Ovary (tissue), 9 donors: Measurements from ENCODE around the gene HMGN2. TPM values are rescaled to one million over a fixed set of nuclear protein-coding genes. Genes with fewer than 3 reads are reported as not detected.

Experiments
- DNase-seq, 5 donors: peaks; one replicate each; pipeline ENCODE4 v3.0.0-alpha.2; 2019 to 2020
- H3K27ac ChIP-seq, 2 donors: fragments of 200-600 bp; one replicate each; pipeline versions ENCODE4 v1.5.1 to v1.8.0; 2019 to 2022
- H3K27me3 ChIP-seq: fragments of 200-600 bp; one replicate; pipeline ENCODE4 v1.8.0; 2022
- H3K36me3 ChIP-seq: fragments of 200-600 bp; sonication (generic); one replicate; pipeline ENCODE4 v1.5.1; 2019
- H3K4me1 ChIP-seq: one replicate; pipeline ENCODE4 v1.8.1; 2013; ENCODE audit warnings: mild to moderate bottlenecking, moderate library complexity; ENCODE audit not compliant: insufficient read depth
- H3K4me3 ChIP-seq: fragments of 200-600 bp; sonication (generic); one replicate; pipeline ENCODE4 v1.5.1; 2017
- H3K9me3 ChIP-seq, 2 donors: fragments of 200-600 bp in 1 of 2; sonication (generic) in 1 of 2; one replicate each; pipeline versions ENCODE4 v1.5.1 to v1.8.1; 2013 to 2019; ENCODE audit warnings: mild to moderate bottlenecking in 1 of 2, moderate library complexity in 1 of 2
- EP300 ChIP-seq: sonication (generic); formaldehyde crosslinking; IDR thresholded peaks from one replicate; pipeline ENCODE4 v1.6.1; 2017; ENCODE audit warnings: antibody characterized with exemption
- POLR2A ChIP-seq: fragments of 450-650 bp; IDR thresholded peaks from one replicate; pipeline ENCODE4 v1.6.1; 2017; ENCODE audit warnings: antibody characterized with exemption, mild to moderate bottlenecking, moderate library complexity
- WGBS, 3 donors: extraction: QIAGEN DNeasy Blood & Tissue Kit in 1 of 3; methylation state at CpG; one replicate each; pipeline versions ENCODE4 v1.1.5 to v1.1.7; 2013 to 2017; 5-methylcytosine and 5-hydroxymethylcytosine counted together
- intact Hi-C, 4 donors: fragments of 100-400 bp; cut with DNase I; formaldehyde crosslinking; loops; one replicate each; pipeline versions ENCODE4 v1.11.0 to v1.15.1; 2022 to 2023
- polyA plus RNA-seq, 2 donors: library from polyadenylated mRNA; stranded (reverse); fragments of 200-250 nt in 1 of 2; fragments of 350-450 nt in 1 of 2; fragmentation: Illumina TruSeq in 1 of 2; extraction: RNeasy Lipid Tissue Mini Kit (QIAGEN cat#74804) in 1 of 2; gene quantifications; one replicate each; pipeline ENCODE4 v1.2.3, GENCODE V29; 2013 to 2014
- total RNA-seq, 7 donors: library from RNA; depleted of rRNA in 2 of 7; stranded (reverse); fragments of >200 nt in 2 of 7; fragmentation: NEBNext Ultra II Directional in 3 of 7; extraction: Animal tissue kit (Norgen Biotek cat#: 25700) in 3 of 7; gene quantifications; one replicate each; pipeline versions ENCODE4 v1.1.0 to v1.2.4, GENCODE V29; 2016 to 2023
- TF ChIP-seq, protein P1 (sequence below), 3 donors: fragments of 450-650 bp in 2 of 3; fragments of 200-600 bp in 1 of 3; IDR thresholded peaks; one replicate each; pipeline versions ENCODE4 v1.5.1 to v1.8.0; 2016 to 2022; ENCODE audit warnings: antibody characterized with exemption in 3 of 3, mild to moderate bottlenecking in 1 of 3
- donor health status: DM: no; HTN: no; CAD: no; lungs with moderate emphysema.
- donor health status: DM: no; HTN: no; CAD: no.
- donor health status: Bipolar disorder and iron deficiency.
- donor health status: DM: yes; HTN: yes; CAD: no.
- donor health status: DM: no; HTN: no; CAD: no.
- donor health status: DM: yes; HTN: yes; CAD: no.

HMGN2 gene
- total and polyA plus RNA-seq, 9 donors = 199 to 609 (median 467) TPM

DNA sequence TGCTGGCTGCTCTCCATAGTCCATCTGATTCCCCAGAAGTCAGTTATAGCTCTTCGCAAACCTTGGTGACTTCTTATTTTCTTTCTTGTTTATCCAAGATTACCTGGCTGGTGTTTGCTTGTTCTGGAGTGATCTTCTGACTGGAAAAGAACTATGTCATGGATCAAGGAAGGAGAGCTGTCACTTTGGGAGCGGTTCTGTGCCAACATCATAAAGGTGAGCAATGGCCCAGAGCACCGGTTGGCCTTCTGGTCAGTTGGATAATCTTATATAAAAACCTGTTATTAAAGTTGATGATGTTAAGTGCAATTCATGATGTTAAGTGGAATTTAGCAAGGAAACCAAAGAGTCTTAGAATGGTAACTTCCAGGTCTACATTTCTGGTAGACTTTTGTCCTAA lies 39.4 kb upstream of the HMGN2 start:
- Histone ChIP-seq H3K4me1 (peaks cover 2% of the 10 kb centered on the region), H3K27me3 (no peaks in the 10 kb centered on the region), H3K27ac (peak overlapping the region in 1 of 2 donors; percentile 67), H3K4me3 (peak overlapping the region; percentile 38), H3K9me3 (no peaks in the 10 kb centered on the region), H3K36me3 (no peaks in the 10 kb centered on the region)
- DNase-seq = no peak
- intact Hi-C loops = loop anchor here in 1 of 4 donors (5.0 kb wide), 1 partner anchor 40 kb away; the partner anchor contains the start of gene HMGN2
- TF ChIP-seq EP300 (no peak), POLR2A (no peak)
- TF ChIP-seq, protein P1, sequence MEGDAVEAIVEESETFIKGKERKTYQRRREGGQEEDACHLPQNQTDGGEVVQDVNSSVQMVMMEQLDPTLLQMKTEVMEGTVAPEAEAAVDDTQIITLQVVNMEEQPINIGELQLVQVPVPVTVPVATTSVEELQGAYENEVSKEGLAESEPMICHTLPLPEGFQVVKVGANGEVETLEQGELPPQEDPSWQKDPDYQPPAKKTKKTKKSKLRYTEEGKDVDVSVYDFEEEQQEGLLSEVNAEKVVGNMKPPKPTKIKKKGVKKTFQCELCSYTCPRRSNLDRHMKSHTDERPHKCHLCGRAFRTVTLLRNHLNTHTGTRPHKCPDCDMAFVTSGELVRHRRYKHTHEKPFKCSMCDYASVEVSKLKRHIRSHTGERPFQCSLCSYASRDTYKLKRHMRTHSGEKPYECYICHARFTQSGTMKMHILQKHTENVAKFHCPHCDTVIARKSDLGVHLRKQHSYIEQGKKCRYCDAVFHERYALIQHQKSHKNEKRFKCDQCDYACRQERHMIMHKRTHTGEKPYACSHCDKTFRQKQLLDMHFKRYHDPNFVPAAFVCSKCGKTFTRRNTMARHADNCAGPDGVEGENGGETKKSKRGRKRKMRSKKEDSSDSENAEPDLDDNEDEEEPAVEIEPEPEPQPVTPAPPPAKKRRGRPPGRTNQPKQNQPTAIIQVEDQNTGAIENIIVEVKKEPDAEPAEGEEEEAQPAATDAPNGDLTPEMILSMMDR (IDR thresholded peaks at IDR 0.05) = no peak
- WGBS, 3 donors = 49 to 55% (median 52%) methylated on average over 3 of the region's 3 CpGs

DNA sequence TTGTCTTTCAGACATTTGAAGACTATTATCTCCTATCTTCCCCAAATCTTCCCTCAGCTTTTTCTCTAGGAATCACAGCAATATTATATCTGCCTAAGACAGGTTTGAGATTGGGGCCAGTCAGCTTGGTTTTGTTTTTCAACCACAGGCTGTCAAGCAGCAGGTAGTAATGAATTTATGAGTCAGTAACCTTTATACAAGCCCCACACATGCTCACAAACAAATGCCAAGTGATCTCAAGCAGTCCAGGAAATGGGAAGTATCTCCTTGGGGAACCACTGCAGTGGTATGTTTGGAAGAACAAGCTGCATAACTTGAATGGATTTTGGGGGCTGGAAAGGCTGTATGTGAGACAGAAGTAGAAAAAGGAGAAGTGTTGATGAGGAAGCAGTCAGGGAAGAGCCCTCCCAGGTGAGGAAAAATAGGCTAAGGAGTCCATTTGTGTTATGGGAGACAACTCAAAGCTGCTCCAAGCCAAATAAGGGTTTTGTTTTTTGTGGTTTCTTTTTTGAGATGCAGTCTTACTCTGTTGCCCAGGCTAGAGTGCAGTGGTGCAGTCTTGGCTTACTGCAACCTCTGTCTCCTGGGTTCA lies 38.0 kb upstream of the HMGN2 start:
- H3K4me1 ChIP-seq = peaks cover 2% of the 10 kb centered on the region
- no peak overlapping the region for H3K27ac ChIP-seq
- TF ChIP-seq EP300 (no peak), POLR2A (no peak)
- TF ChIP-seq, protein P1 (IDR thresholded peaks at IDR 0.05) = no peak
- H3K9me3 ChIP-seq = no peaks in the 10 kb centered on the region
- no peaks in the 10 kb centered on the region for H3K36me3 ChIP-seq
- no peaks in the 10 kb centered on the region for H3K27me3 ChIP-seq
- DNase-seq = no peak
- intact Hi-C loops = loop anchor here in 1 of 4 donors (5.0 kb wide), 1 partner anchor 38 kb away; the partner anchor contains the start of gene HMGN2
- H3K4me3 ChIP-seq = no peak overlapping the region

DNA sequence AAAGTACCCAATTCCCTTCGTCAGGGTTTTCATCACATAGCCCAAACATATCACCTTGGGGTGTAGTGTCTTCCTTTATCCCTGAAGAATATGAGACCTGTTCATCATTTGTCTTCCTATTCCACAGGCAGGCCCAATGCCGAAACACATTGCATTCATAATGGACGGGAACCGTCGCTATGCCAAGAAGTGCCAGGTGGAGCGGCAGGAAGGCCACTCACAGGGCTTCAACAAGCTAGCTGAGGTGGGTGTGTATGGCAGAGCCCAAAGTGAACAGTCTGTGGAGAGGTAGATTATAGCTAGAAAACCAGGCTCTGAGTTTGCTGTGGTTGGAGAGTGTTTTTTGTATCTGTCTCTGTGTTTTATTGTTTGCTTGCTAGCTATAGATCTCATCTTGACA lies 34.2 kb upstream of the HMGN2 start:
- no peak for DNase-seq
- intact Hi-C loops = no loop called here
- Histone ChIP-seq H3K4me3 (no peak overlapping the region), H3K4me1 (no peaks in the 10 kb centered on the region), H3K9me3 (no peaks in the 10 kb centered on the region), H3K36me3 (no peaks in the 10 kb centered on the region), H3K27ac (no peak overlapping the region), H3K27me3 (no peaks in the 10 kb centered on the region)
- TF ChIP-seq, protein P1 (IDR thresholded peaks at IDR 0.05) = no peak
- TF ChIP-seq POLR2A (no peak), EP300 (no peak)
- WGBS, 3 donors = 94 to 96% (median 94%) methylated on average over 6 of the region's 6 CpGs

DNA sequence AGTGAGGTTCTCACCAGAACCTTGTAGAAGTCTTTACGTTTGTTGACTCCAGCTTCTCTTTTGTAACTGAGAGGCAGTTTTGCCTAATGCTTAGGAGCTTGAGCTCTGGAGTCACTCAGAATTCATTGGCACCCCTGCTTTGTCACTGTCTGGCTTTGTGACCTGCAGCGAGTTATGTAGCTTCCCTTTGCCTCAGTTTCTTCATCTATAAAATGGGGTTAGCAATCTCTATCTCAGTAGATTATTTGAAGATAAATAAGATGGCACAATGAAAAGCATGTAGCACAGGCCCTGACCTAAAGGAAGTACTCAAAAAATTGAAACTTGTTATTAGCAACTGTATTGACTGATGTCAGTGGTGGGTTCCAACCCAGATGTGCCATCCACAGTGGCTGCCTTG lies 32.0 kb upstream of the HMGN2 start:
- no peak for DNase-seq
- TF ChIP-seq POLR2A = no peak
- TF ChIP-seq, protein P1 (IDR thresholded peaks at IDR 0.05) = no peak
- TF ChIP-seq EP300 = no peak
- Histone ChIP-seq H3K27ac (no peak overlapping the region), H3K4me1 (no peaks in the 10 kb centered on the region), H3K9me3 (no peaks in the 10 kb centered on the region), H3K36me3 (no peaks in the 10 kb centered on the region), H3K4me3 (no peak overlapping the region), H3K27me3 (no peaks in the 10 kb centered on the region)
- 93 to 94% (median 94%) methylated on average over 2 of the region's 2 CpGs for WGBS, 3 donors
- intact Hi-C loops = no loop called here
